ENCODE measurements around the gene IPO9. TPM values are rescaled to one million over a fixed set of nuclear protein-coding genes. Genes with fewer than 3 reads are reported as not detected.

Gene IPO9
- total and polyA plus RNA-seq, 2 experiments from 2014 or later = 47.6 to 87.4 TPM

GRCh38 chr1:201782353-201782752 is 46.6 kb upstream of the IPO9 start (continued):
- TF ChIP-seq, protein P1, sequence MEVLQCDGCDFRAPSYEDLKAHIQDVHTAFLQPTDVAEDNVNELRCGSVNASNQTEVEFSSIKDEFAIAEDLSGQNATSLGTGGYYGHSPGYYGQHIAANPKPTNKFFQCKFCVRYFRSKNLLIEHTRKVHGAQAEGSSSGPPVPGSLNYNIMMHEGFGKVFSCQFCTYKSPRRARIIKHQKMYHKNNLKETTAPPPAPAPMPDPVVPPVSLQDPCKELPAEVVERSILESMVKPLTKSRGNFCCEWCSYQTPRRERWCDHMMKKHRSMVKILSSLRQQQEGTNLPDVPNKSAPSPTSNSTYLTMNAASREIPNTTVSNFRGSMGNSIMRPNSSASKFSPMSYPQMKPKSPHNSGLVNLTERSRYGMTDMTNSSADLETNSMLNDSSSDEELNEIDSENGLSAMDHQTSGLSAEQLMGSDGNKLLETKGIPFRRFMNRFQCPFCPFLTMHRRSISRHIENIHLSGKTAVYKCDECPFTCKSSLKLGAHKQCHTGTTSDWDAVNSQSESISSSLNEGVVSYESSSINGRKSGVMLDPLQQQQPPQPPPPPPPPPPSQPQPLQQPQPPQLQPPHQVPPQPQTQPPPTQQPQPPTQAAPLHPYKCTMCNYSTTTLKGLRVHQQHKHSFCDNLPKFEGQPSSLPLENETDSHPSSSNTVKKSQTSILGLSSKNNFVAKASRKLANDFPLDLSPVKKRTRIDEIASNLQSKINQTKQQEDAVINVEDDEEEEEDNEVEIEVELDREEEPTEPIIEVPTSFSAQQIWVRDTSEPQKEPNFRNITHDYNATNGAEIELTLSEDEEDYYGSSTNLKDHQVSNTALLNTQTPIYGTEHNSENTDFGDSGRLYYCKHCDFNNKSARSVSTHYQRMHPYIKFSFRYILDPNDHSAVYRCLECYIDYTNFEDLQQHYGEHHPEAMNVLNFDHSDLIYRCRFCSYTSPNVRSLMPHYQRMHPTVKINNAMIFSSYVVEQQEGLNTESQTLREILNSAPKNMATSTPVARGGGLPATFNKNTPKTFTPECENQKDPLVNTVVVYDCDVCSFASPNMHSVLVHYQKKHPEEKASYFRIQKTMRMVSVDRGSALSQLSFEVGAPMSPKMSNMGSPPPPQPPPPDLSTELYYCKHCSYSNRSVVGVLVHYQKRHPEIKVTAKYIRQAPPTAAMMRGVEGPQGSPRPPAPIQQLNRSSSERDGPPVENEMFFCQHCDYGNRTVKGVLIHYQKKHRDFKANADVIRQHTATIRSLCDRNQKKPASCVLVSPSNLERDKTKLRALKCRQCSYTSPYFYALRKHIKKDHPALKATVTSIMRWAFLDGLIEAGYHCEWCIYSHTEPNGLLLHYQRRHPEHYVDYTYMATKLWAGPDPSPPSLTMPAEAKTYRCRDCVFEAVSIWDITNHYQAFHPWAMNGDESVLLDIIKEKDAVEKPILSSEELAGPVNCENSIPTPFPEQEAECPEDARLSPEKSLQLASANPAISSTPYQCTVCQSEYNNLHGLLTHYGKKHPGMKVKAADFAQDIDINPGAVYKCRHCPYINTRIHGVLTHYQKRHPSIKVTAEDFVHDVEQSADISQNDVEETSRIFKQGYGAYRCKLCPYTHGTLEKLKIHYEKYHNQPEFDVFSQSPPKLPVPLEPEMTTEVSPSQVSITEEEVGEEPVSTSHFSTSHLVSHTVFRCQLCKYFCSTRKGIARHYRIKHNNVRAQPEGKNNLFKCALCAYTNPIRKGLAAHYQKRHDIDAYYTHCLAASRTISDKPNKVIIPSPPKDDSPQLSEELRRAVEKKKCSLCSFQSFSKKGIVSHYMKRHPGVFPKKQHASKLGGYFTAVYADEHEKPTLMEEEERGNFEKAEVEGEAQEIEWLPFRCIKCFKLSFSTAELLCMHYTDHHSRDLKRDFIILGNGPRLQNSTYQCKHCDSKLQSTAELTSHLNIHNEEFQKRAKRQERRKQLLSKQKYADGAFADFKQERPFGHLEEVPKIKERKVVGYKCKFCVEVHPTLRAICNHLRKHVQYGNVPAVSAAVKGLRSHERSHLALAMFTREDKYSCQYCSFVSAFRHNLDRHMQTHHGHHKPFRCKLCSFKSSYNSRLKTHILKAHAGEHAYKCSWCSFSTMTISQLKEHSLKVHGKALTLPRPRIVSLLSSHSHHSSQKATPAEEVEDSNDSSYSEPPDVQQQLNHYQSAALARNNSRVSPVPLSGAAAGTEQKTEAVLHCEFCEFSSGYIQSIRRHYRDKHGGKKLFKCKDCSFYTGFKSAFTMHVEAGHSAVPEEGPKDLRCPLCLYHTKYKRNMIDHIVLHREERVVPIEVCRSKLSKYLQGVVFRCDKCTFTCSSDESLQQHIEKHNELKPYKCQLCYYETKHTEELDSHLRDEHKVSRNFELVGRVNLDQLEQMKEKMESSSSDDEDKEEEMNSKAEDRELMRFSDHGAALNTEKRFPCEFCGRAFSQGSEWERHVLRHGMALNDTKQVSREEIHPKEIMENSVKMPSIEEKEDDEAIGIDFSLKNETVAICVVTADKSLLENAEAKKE (CRISPR knock-in tag; IDR thresholded peaks at IDR 0.05) = no peak
- TF ChIP-seq, protein P2, sequence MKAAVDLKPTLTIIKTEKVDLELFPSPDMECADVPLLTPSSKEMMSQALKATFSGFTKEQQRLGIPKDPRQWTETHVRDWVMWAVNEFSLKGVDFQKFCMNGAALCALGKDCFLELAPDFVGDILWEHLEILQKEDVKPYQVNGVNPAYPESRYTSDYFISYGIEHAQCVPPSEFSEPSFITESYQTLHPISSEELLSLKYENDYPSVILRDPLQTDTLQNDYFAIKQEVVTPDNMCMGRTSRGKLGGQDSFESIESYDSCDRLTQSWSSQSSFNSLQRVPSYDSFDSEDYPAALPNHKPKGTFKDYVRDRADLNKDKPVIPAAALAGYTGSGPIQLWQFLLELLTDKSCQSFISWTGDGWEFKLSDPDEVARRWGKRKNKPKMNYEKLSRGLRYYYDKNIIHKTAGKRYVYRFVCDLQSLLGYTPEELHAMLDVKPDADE (IDR thresholded peaks at IDR 0.05) = no peak

DNA sequence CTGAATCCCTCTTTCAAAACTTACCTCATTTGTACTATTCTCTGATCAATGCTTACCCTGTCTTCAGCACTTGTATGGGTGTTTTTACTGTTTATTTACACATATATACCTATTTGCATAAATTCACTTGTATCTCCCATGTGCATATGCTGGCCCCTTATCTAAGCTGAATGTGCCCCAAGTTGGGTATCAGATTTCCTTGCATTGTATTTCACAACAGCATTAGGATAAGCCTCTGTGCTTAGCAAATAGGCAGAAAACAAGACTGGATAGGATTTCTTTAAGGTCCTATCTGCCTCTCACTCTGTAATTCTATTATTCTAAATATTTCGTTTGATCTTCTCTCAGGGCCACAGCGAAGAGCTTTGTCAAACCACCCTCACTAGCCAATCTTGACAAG is 45.9 kb upstream of the IPO9 start:
- peaks cover 74% of the 10 kb centered on the region for H3K36me3 Mint-ChIP-seq (ENCODE audit: low read depth)
- Histone ChIP-seq H3K27ac (ENCODE audit: low read depth) (no peak overlapping the region), H3K4me2 (no peak overlapping the region), H3K79me2 (replicated peaks; ENCODE audit: insufficient read depth) (no peaks in the 10 kb centered on the region; the same call in 1 of the 2 replicates), H3F3A (replicated peaks; ENCODE audit: low read depth) (no peaks in the 10 kb centered on the region), H3K27me3 (ENCODE audit: insufficient read depth) (no peaks in the 10 kb centered on the region), H3K4me1 (ENCODE audit: insufficient read depth) (no peaks in the 10 kb centered on the region), H4K20me1 (replicated peaks; ENCODE audit: insufficient read depth) (peaks cover 4% of the 10 kb centered on the region; the same call in 1 of the 2 replicates), H3K4me3 (no peak overlapping the region), H3K36me3 (ENCODE audit: insufficient read depth) (peaks cover 18% of the 10 kb centered on the region), H2AFZ (no peak overlapping the region), H3K9me2 (ENCODE audit: insufficient read depth) (no peaks in the 10 kb centered on the region)
- H3K27ac Mint-ChIP-seq = no peak overlapping the region
- peaks cover 6% of the 10 kb centered on the region; the same call in 1 of the 3 replicates for H3K9me3 Mint-ChIP-seq
- no peak overlapping the region for H3K4me3 Mint-ChIP-seq
- no peaks in the 10 kb centered on the region for H3K4me1 Mint-ChIP-seq
- TF ChIP-seq CTCF (conservative IDR thresholded peaks at IDR 0.05; ENCODE audit: low read depth in 2 of 2) = no peak
- ATAC-seq = no peak
- peaks cover under 1% of the 10 kb centered on the region for H3K27me3 Mint-ChIP-seq (ENCODE audit: insufficient read depth, low read depth, poor library complexity)
- DNase-seq (ENCODE audit: low spot score) = no peak

Data from GM23338 (cell line).